Right lung (tissue), 5 donors: ENCODE results near the gene NOS1AP. TPM values are rescaled to one million over a fixed set of nuclear protein-coding genes. Genes with fewer than 3 reads are reported as not detected.
A peak's percentile ranks its signal among the peaks of the same experiment; 100 is the strongest.
"Not testable (repeated sequence)": the region's sequence is repeated elsewhere in the genome, so short reads cannot be mapped to it uniquely, and the experiment has no call there.

Source experiments
- DNase-seq, 2 donors: peaks; one replicate each; pipeline ENCODE4 v3.0.0-alpha.2; 2013
- polyA plus RNA-seq, 5 donors: library from polyadenylated mRNA; unstranded; fragments of 120-200 nt; gene quantifications; one replicate each; pipeline versions ENCODE4 v1.2.1 to v1.2.3, GENCODE V29; 2013; ENCODE audit warnings: inconsistent platforms in 1 of 5, low replicate concordance in 1 of 5; ENCODE audit not compliant: insufficient read length in 5 of 5, insufficient read depth in 1 of 5

NOS1AP gene
- polyA plus RNA-seq, 5 donors: 2.0 to 3.2 (median 2.8) TPM

DNA sequence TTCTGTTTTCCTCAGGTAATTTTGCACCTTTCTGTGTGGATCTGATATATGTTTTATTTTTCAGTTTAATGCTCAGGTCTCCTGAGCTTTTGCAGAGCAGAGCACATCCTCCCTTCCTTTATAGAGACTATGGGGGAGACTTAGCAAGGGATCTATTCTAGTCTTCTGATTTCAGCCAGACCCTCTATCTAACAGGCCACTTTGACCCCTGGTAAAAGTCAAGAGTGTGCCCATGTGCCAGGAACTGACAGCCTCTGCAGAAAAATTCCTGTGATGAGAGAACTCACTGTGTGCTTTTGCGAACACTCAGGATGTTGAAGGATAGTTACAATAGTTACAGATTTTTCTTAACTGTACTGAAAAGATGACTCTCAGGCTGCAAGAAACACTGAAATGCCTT, 123.3 kb downstream of the NOS1AP start:
- DNase-seq: no peak

DNA sequence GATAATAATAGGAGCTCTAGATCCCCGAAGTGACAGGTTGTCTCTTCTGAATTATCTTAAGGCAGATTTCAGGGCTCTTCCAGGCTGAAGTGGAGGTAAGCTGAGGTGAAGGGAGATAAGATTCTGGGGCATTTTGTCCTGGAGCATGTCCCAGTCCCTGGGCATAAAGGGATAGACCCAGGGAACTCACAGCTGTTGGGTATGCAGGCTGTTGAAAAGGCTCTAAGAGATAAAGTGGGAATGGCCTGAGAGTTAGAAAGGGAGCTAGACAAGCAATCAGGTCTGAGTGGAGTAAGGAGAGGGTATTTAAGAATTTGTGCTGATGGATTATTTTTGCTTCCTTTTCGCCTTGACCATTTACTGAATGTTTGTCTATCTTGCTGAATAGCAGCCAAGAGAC, 123.7 kb downstream of the NOS1AP start:
- DNase-seq: no peak

DNA sequence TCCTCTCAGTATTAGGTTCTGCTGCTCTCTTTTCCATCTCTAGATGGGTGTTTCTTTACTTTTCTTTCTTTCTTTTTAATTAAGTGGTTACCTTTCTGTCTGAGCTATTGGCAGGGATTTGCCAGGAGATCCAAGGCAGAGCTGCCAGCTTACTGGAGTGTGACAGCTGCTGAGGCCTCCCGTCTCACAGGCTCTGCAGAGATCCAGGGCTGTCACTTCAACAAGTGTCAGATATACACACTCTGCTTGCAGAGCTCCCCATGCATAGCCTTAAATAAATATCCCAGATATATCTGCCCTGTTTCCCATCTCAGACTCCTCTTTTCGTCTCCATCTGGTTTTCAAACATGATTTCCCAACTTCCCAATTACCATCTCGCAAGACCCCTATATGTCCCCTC, 124.3 kb downstream of the NOS1AP start:
- DNase-seq: no peak

DNA sequence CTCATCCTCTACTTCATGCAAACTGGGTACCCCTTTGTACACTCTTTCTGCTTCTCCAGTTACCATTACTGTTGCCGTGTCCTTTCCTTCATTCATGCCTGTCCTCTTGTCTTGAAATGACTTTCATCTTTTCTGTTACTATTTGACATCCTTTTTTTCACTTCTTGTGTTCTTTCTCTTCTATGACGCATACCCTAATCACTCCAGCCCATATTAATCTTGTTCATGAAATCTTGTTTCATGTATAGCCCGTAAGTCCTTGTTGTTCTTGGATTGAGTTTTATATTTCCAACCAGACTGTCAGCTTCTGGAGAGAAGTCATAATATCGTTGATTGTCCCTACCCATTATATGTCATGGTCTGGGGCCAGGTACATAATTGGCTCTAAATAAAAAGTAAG, 126.1 kb downstream of the NOS1AP start:
- DNase-seq: no peak

- no peak for DNase-seq
Measured at GRCh38 chr1:162196387-162196786, 126.9 kb downstream of the NOS1AP start.

DNA sequence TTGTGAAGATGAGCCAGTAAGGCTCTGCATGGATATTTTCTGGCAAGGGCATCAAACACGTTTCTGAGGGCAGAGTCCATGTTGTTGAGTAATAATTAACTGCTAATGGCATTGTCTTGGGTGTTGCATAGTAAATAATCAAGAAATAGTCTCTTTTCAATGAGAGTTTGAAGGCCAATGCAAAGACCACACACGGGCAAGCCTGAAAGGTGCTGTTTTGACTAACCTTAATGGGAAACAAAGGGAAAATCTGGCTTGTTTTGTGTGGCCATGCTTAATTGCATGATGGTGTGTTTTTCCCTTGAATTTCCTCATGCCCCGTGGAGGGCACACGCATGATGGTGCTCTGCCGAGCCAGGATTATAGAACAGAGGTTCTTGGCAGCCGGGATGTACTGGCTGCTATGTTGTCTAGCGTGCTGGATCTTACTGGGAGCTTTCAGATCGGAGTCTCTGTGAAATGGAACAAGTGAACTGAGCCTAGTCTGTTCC, 127.6 kb downstream of the NOS1AP start:
- DNase-seq: no peak

DNA sequence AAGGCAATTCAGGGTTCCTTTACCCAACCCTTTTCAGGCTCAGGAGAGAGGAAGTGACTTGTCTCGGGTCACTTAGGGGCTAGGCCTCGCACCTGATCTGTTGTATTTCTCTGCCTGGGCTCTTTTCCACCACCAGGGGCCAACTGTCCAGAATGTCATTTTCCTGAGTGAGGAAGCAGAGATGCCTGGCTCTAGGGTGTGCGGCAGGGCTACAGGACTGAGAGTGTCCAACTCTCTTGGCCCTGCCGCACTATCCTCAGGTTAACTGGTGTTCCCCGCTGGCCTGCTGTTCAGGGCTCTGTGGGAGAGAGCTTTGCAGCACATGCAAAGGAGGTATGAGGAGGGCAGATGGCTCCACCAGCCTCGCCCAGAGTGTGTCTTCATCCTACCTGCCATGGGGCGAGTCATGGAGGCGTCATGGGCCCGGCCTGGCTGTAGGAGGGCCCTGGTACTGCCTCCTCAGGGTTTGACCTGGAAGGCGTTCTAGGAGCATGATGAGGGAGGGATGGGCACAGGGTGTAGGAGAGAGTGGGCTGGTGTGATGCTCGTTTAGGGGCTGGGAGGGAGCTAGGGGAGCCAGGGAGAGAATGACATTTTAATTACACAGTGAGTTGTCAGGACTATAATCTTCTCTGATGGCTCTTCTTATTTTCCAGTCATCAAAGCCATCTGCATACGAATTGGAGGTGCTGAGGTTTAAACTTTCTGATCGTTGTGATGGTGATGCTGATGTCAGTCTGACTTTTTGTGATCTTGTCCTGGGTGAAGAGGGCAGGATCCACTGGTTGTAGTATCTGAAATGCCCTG, 128.3 kb downstream of the NOS1AP start:
- no peak for DNase-seq

DNA sequence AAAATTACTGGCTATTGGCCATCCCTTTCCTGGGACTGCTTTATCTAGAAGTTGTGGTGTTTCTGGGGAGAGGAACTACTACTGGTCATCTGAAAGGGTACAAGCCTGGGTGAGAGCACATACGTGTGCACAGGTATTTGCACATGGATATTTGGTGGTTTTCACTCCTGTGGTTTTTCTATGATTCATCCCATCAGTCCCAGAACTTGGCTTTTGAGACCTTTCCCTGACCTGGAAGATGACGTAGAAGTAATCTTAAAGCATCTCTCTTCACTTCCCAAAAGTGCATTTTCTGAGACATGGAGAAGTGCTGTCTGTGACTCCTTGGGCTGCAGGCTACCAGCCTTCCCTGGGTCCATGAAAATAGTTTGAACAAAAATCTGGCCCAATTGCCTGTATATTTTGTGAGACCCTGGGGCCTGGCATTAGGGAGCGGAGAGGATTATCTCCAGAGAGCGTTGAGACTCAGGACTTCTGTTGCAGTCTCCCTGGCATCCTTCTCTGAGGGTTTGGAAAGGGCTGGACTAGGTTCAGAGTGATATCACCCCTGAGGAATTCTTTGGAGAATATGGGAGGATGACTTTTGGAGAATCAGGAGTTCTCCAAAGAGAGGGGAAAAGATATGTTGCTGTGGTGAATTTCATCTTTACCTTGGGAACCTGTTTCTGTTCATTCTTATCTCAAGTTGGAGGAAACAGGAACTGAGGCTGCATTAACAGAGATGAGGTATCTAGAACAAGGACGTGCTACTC, 130.8 kb downstream of the NOS1AP start:
- no peak for DNase-seq

- not testable (repeated sequence) for DNase-seq
Measured at GRCh38 chr1:162201062-162201461, 131.6 kb downstream of the NOS1AP start.

DNA sequence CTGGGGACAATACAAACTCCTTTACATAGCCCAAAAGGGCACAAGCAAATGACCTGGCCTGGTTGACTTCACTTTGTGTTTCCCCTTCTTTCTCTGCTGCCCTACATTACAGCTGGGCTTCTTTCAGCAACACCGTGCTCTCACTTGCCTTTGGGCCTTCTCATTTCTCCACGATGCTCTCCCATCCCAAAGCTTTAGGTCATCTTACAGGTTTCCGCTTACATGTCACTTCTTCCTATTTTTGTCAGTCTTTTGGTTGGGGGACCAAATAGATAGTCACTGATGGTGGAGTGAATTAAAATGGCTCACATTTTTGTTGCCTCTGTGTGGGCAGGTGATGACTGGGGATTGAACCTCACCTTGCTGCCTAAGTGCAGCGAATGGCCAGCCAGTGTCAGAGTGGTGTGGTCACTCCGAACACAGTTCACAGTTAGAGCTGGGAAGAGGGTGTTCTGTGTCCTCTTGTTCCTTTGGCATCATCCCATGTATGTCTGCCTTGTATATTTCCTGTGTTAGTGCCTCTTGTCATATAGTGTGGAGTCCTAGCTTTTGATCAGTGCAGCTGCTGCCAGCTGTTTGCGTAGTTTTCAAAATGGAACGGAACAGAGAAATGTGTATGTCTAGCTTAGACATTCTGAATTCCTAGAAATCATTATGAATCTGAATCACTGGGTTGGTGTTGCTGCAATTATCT, 134.8 kb downstream of the NOS1AP start:
- peak; percentile 85 to 86 for DNase-seq

- peak; percentile 51 to 57 for DNase-seq
Measured at GRCh38 chr1:162204823-162205155, 135.3 kb downstream of the NOS1AP start.

- DNase-seq: no peak
Measured at GRCh38 chr1:162206300-162206699, 136.8 kb downstream of the NOS1AP start.

GRCh38 chr1:162206749-162207635, 137.5 kb downstream of the NOS1AP start:
- DNase-seq: peak; percentile 49 to 56

DNA sequence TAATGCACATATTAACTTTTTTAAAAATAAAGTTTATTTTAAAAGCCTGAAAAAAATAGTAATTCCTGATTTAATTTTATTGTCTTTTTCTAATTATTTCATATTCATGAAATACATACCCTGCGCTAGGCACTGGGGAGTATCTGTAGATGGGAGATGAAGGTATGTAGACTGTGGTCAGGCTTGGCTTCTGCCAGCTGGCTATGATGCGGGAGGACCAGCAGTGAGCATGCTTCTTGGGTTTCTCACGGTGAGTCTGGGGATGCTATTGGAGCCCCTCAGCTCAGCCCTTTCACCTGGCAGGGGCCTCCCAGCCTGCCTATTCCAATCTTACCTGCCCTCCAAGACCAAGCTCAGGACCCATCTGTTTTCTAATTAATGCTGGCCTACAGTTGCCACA, 138.4 kb downstream of the NOS1AP start:
- DNase-seq: no peak

DNA sequence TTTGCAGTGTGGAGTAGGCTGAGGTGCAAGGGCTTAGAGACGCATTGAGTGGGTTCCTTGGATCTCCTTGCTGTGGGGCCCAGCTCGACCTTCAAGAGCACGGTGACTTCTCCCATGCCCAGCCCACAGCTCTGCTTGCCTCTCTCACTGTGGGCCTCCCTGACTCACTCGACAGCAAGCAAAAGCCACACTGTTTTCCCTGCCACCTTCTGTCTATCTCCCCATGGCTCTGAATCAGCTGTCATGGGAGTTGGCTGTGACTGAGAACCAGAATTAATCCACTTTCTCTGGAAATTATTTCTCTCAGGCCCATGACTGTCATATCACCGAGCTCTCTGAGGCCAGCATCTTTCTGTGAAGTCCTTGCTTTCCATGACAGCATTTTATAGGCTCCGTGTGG, 140.7 kb downstream of the NOS1AP start:
- DNase-seq: no peak

- DNase-seq: no peak
Measured at GRCh38 chr1:162212713-162213112, 143.2 kb downstream of the NOS1AP start.

DNA sequence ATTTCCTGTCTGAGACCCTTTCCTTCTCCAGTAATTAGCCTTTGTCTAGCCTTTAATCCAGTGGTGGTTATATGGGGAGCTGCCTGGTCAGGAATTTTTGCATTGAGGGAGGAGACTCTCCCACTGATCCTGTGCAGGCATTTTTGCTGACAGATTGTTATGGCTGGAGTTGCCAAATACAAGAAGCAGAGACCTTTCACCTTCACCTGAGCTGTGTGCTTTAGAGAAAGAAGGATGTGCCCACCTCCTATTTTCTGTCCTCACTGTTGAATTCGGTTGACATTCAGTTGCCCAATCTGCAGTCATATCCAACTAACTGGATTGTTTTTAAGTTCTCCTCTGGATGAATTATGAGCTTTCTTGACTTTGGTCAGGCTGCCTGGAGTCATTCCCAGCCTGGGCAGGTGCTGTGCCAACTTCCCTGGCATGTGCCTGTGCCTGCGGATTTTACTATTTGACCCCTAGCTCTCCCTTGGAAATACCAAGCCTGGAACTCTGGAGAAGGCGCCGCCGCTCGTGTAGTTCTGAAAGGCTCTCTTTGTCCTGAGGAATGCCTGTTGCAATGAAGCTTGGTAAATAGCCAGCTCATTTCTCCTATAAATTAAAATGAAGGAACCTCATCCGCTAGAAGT, 143.9 kb downstream of the NOS1AP start:
- peak; percentile 51 to 61 for DNase-seq

DNA sequence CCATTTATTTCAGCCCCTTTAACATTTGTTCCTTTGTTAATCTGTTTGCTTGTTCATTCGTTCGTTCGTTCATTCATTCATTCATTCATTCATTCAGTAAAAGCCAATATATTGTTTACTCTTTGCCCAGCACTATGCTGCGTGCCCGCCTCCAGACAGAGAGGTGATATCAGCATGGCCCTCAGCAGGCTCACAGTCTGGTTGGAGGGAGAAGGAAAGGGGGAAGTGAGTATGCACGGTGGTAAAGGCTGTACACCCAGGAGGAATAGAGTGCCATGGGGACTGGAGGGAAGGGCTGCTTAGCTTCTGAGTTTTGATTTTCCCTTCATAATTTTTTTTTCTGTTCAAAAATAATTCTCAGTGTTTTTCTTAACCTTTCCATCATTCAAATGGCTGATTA, 144.7 kb downstream of the NOS1AP start:
- DNase-seq: no peak

DNA sequence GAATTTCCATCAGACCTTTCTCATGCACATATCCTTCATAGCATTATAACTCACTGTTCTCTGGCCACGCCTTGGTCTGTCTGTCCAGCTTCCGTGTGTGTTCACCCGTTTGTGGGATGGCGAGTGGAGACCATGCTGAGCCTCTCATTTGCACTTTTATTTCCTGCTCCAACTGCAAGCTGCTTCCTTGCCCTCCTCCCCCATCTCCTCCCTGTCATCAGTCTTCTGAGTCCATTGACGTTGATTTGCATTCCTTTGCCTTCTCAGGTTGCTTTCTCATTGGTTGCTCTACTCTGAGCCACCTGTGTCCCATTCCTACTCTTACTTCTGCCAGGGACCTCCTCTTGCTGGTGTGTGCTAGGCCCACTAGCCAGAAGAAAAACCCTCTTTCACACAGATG, 146.4 kb downstream of the NOS1AP start:
- no peak for DNase-seq

DNA sequence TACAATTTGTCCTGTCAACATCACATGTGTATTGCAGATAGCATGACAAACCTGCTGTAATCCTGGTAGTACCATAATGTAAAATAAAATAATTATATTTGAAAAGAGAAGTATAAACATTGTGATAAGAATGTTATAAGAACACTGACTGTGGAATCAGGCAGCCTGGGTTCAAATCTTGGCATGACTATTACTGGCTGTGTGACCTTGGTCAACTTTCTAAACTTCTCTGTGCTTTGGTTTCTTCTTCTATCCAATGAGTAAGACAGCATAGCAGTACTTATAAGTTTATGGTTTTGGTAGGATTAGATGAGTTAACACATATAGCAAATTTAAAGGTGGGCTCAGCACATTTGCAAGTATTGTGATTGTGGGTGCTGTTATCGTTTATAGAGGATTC, 147.1 kb downstream of the NOS1AP start:
- DNase-seq: no peak

DNA sequence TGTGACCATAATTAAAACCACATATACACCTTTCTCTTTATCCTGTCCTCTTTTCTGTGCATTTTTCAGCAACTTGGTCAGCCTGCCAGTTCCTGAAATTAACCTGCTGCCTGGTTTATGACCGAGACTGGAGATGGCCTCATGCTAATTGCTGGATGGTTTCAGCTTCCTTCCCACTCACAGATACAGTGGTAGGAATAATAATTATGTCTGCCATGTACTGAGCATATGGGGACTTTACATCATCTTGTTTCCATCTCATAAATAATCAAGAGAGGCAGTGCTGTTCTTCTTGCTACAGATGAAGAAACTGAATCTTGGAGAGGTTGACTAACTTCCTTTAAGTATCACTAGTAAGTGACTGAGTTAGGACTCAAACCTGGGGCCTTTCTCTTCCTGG, 148.2 kb downstream of the NOS1AP start:
- DNase-seq: no peak
